Smooth muscle cell of the pulmonary artery (primary cell): ENCODE measurements around the gene TRNAU1AP. TPM values are rescaled to one million over a fixed set of nuclear protein-coding genes. Genes with fewer than 3 reads are reported as not detected.

Experiments
- total RNA-seq: library from RNA; depleted of rRNA; stranded (reverse); fragments of >200 nt; gene quantifications from 2 replicates; pipeline ENCODE4 v1.2.3, GENCODE V29; 2014

Gene TRNAU1AP
- total RNA-seq: 19.2 and 21.0 TPM in 2 replicates

DNA sequence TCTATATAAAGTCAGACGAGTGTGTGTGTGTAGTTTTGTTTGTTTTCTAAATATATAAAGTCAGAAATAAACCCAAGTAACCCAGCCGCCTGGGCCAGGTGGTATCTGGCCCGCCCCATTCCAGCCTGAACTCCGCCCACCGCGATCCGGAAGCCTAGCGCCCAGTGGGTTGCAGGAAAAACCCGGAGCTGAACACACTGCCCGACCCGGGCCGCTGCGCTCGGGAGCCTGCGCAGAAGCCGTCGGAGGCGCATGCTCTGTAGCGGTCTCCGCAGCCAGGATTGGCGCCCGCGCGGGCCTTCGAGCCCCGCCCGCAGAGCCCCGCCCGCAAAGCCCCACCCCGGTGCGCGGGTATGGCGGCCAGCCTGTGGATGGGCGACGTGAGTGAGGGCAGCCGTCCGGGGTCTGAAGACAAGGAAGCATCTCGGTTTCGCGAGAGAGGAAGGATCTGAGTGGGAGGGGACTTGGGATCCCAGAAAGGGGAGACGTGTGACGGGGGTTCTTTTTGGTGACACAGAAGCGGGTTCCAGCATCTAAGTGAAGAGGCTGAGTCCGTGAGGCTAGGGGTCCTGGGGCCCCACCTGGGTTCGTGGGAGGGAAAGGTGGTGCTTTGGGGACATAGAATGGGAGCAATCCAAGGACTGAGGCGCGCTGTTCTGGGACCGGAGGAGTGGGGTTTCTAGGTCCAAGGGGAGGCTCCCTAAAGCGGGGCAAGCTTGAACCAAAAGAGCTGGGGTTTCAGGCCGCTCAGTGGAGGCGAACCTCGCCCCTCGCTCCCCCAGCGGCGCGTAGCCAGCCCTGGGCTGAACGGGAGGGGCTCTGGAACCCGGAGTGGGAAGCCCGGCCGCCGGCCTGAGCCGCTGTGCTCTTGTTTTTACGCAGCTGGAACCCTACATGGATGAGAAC lies at the start of gene TRNAU1AP:
Gene TRNAU1AP, plus strand, starts transcription at position 328 of the 906 bp plus-strand sequence. Its CDS starts 26 bp downstream, at position 354.

DNA sequence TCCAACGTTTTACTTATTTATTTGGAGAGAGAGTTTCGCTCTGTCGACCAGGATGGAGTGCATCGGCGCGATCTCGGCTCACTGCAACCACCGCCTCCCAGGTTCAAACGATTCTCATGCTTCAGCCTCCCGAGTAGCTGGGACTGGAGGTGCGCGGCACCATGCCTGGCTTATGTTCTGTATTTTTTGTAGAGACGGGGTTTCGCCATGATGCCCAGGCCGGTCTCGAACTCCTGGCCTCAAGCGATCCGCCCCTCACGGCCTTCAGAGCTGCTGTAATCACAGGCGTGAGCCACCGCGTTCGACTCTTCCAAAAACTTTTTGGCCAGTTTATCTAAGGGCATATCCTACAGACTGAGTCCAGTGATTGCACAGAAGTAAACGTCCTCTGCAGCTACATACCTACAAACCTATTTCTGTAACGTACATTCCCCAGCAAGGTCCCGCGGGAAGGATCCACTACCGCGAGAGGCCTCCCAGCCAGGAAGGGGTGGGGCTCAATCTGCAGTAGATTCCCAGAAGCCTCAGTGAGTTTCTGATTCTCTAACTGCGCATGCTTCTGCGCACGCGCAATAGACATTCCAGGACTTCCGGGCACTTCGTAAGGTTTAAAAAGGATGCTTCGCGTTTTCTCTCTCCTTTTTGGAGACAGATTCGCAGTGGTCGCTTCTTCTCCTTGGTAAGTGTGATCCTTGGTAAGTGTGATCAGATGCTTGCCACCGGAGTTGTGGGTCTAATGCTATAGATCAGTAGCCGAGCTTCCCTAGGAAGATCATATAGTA lies 47.3 kb upstream of the TRNAU1AP start, which contains the start of gene RCC1:
Gene RCC1, plus strand, starts transcription at position 638 of the 782 bp plus-strand sequence. CDS start 23,824 bp downstream, outside the sequence.

GRCh38 chr1:28591708-28592320 lies 38.9 kb downstream of the TRNAU1AP start, which contains the start of gene RAB42:
TSS of gene RAB42 (plus strand) at chr1:28592265. CDS start at chr1:28592512, 247 bp downstream.

Other genes with a start within 250 kb of the TRNAU1AP start
- gene MED18, start 224.0 kb upstream of the TRNAU1AP start, total RNA-seq: 21.5 and 29.3 TPM in 2 replicates
- 7.3 and 10.0 TPM in 2 replicates for gene PHACTR4, start 183.3 kb upstream of the TRNAU1AP start, total RNA-seq
- gene RCC1, start 47.0 kb upstream of the TRNAU1AP start, total RNA-seq: 45.9 and 47.2 TPM in 2 replicates
- 2.2 and 5.7 TPM in 2 replicates for gene RAB42, start 39.2 kb downstream of the TRNAU1AP start, total RNA-seq
- 34.2 and 34.8 TPM in 2 replicates for gene TAF12, start 90.0 kb downstream of the TRNAU1AP start, total RNA-seq
- gene RNU11, start 95.5 kb downstream of the TRNAU1AP start, total RNA-seq: not detected in 2 replicates
- 8.4 and 10.2 TPM in 2 replicates for gene GMEB1, start 115.7 kb downstream of the TRNAU1AP start, total RNA-seq
- gene YTHDF2, start 183.9 kb downstream of the TRNAU1AP start, total RNA-seq: 46.5 and 48.9 TPM in 2 replicates